NCI-H82 treated with DMSO at 0.1 percent for 48 hours (cell line): ENCODE measurements around the gene HTT-AS.
"Not testable (repeated sequence)": the region's sequence is repeated elsewhere in the genome, so short reads cannot be mapped to it uniquely, and the experiment has no call there.

Experiments used
- DNase-seq: peaks from one replicate; lab custom pipeline; 2025; ENCODE audit not compliant: unreplicated experiment; lab: John Stamatoyannopoulos, UW

Gene HTT-AS

GRCh38 chr4:3054169-3054759 lies 20.1 kb downstream of the HTT-AS start:
- DNase-seq = no peak

DNA sequence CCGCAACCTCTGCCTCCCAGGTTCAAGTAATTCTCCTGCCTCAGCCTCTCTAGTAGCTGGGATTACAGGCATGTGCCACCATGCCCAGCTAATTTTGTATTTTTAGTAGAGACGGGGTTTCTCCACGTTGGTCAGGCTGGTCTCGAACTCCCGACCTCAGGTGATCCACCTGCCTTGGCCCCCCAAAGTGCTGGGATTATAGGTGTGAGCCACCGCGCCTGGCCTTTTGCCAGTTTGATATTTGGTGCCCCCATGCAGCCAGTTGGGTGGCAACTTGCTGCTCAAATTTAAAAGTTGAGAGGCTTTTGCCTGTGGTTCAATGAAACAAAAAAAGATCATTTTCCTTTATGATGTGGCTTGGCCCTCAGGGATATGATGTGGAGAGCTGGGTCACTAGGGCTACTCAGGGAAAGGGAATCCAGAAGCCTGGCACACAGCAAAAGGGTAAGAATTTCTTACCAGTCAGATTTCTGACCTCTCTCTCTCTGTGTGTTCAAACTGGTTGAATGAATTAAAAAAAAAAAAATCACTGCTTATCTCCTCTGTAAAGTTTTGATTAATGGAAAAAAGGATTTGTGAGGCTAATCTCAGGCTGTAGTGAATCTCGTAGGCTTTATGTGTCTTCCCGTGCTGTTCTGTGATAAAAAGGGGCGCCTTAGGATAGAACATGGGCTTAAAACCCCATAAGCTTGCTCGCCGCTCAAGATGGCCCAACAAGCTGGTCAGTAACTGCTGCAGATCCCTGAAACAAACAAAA lies 23.0 kb downstream of the HTT-AS start:
- not testable (repeated sequence) for DNase-seq

- DNase-seq = no peak
These were observed 26.7 kb downstream of the HTT-AS start for GRCh38 chr4:3047464-3048286.

DNA sequence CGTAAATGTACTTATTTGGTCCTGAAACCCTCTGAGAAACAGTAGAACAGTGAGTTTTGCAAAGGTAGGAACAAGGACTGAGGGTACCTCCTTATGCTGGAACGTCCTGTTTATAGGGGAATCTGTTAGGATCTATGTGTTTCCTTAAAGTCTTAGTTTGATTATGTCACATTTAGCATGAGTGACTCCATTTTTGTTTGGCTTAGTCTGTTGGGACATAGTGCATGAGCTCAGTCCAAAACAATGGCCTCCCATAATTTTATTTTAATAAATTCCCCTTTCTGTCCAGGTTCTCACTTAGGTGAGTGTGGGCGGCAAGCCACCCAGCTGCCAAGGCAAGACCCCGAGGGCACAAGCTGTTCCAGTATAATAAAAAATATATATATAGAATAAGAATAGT lies 27.7 kb downstream of the HTT-AS start:
- no peak for DNase-seq

DNA sequence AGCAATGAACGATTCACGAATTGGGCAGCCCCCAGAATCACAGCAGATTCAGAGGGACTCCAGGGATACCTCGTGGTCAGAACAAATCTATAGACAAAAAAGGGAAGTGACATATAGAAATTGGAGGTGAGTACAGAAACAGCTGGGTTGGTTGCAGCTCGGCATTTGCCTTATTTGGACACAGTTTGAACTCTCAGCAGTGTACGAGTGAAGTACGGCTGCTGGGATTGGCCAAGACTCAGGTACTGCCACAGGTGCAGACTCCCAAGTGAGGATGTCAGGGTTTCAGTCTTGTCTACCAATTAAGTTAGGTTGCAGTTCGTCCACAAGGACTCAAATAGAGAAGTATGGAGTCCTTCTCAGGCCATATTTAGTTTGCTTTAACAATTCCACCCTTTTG lies 28.2 kb downstream of the HTT-AS start:
- DNase-seq = no peak

DNA sequence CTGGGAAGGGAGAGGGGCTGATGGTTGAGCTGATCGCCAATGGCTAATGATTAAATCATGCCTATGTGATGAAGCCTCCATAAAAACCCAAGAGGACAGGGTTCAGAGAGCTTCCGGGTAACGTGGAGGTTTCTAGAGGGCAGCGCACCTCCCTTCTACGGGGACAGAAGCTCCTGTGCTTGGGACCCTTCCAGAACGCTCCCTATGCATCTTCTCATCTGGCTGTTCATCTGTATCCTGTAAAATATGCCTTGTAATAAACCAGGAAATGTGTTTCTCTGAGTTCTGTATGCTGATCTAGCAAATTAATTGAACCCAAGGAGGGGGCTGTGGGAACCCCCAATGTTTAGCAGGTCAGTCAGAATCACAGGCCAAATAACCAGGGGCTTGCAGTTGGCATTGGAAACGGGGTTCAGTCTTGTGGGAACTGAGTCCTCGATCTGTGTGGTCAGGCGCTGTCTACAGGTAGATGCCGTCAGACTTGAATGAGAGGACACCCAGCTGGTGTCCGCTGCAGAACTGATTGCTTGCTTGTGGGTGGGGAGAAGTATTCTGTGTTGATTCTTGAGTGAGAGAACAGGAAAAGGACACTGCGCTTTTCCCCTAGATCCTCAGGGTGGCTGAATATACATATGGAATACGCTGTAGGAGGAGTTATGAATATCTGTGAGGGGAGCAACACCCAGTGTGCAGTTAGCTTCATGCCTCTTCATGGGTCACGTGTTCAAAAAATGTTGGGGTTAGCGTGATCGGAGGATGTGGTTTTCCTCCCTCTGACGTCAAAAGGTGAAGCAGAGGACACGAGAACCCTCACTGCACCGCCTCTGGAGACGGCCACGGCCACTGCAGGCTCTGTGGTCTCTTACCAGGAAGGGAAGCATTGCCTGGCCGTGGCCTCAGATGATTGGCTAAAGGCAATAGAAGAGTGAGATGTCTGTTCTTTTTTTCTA lies 29.2 kb downstream of the HTT-AS start:
- no peak for DNase-seq

DNA sequence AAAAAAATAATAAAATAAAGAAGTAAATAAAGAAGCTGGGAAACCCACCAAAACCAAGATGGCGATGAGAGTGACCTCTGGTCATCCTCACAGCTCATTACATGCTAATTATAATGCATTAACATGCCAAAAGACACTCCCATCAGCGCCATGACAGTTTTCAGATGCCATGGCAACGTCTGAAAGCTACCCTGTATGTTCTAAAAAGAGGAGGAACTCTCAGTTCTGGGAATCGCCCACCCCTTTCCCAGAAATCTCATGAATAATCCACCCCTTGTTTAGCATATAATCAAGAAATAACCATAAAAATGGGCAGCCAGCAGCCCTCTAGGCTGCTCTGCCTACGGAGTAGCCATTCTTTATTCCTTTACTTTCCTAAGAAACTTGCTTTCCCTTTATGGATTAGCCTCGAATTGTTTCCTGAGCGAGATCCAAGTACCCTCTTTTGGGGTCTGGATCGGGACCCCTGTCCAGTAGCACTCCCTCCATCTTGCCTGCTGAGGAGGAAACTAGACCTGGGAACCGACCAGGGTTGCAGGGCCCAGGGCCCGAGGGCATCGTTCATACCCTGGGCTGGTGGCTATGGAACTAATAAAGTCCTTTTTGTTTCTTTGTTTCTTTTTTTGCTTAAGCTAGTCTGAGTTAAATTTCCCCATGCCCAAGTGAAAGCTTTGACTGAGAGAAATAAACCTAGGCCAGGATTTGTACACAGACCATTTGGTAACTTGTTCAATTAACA lies 30.9 kb downstream of the HTT-AS start:
- DNase-seq = no peak

- no peak for DNase-seq
These were observed 32.1 kb downstream of the HTT-AS start for GRCh38 chr4:3042226-3042625.

- DNase-seq = no peak
These were observed 32.9 kb downstream of the HTT-AS start for GRCh38 chr4:3041192-3042142.

GRCh38 chr4:3040452-3041191 lies 33.7 kb downstream of the HTT-AS start:
- no peak for DNase-seq

DNA sequence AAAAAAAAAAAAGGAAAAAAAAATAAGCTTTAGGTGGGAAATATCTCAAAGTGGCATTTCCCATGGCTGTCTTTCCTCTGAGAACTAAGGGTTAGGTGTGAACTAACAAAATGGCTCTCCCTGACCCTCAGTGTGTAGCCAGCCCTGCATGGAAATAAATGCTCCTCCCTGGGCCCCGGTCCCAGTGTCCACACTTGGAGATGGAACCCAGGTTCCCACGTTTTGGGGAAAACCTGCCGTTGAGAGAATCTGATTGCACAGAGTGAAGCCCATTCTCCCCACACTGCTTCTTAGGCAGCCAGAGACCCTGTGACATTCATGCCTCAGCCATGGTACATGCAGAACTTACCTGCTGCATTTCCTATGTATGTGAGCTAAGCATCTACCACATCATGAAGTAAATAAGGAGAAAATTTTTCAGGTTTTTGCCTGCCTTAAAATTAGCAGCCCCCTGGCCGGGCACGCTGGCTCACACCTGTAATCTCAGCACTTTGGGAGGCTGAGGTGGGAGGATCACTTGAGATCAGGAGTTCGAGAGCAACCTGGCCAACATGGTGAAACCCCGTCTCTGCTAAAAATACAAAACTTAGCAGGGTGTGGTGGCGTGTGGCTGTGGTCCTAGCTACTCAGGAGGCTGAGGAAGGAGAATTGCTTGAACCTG lies 34.5 kb downstream of the HTT-AS start:
- DNase-seq = no peak

GRCh38 chr4:3037957-3038461 lies 36.3 kb downstream of the HTT-AS start:
- no peak for DNase-seq

GRCh38 chr4:3036131-3036952 lies 38.0 kb downstream of the HTT-AS start:
- DNase-seq = no peak

- DNase-seq = no peak
These were observed 38.7 kb downstream of the HTT-AS start for GRCh38 chr4:3035674-3036073.

- no peak for DNase-seq
These were observed 39.1 kb downstream of the HTT-AS start for GRCh38 chr4:3035249-3035648.

DNA sequence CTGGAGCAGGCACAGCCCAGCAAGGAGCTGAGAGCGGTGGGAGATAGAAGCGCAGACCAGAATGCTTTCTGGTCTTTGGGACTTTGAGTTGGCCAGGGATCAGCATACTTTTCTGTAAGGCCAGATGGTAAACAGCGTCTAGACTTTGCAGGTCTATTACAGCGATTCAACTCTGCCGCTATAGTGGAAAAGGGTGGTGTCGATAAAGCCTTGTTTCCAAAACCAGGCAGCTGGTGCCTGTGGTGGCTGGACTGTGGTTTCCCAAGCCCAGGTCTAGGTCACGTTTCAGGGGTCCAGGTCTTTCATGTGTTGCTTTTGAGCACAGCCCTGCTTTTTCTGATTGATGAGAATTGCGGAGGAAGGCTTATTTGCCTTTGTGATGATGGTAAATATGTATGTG lies 40.1 kb downstream of the HTT-AS start:
- no peak for DNase-seq
